ENCODE measurements around the gene CCDC33.

CCDC33 gene

DNA sequence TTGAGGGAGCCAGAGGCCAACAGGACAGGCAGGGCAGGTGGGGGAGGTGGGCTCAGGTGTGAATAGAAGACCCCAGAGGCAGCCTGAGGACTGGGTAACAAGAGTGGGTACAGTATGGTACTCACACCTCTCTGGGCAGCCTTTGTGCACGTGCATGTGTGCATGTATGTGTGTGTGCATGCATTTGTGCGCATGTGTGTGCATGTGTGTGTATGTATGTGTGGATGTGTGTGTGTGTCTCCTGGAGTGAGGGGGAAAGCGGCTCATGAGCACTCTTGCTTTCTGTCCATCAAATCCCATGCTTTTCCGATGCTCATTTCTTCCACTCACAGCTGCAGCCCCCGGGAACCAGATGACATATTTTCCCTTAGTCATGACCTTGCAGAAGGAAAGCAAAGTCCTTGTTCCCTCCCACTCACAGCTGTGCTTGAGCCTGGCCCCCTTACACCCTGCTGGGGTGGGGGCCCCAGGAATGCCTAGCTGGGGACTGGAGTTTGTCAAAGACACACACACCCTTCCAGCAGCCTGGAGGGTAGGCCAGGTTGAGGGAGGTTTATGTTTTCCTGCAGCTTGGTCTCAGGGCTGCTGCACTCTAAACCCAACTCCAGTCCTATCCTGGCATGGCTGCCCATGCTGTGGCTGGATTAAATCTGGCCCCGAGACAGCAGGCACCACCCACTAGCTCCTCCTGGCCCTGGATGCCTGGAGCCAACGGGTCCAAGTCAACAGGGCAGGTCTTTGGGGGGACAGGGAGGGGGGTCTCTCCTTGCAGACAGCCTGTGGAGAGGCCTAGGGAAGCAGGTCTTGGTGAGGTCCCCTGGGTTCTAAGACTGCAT, 22.5 kb downstream of the CCDC33 start:
- no peak for DNase-seq (ENCODE audit: low read depth in 2 of 2)

DNA sequence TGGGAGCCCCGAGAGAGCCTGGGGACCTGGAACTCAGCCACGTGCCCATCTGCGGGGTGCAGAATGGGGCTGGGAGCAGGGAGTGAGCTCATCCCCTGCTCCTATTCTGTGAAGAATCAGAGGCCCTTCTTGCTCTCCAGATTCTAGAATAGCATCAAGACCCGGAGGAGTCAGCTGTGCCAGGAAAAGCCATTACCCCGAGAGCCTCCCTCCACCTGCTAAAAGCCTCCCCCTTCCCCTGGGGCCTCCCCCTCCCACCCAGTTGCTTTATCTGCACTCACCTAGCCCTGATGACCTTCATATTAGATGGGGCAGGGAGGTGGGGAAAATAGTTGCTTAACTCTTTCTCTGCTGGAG, 23.1 kb downstream of the CCDC33 start:
- DNase-seq (ENCODE audit: low read depth in 2 of 2) = no peak

DNA sequence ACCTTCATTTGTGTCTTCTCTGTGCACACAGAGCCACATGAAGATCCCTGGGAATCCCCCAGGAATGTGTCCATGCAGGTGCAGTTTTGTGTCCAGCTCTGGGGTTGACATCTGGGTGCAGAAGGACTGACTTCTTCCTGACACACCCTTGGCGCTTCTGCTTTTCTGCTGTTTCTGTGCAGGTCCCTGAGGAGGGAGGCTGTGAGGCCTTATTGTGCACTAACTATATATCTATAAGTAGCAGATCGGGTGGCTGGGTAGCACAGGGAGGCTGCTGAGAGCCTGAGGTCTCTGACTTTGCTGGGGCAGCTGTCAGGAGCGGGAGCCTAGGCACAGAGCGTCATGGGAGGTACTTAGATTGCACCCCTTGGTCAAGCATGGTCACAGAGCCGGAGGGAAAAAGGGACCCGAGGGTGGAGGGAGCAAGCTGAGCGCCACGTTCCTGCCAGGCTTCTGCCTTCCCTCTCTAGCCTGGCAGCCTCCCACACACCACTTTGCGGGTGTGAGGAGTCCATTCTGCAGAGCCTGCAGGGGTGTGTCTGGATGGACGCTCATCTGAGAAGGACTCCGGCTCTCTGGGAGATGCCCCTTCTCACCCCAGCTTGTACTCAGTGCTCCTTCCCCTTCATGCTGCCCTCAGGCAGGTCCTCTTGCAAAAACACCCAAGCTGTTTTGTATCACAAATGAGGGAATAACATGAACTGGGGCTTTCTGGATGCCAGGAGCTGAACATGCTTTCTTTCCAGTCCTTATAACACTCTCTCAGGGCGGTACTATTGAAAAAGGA, 23.9 kb downstream of the CCDC33 start:
- DNase-seq (ENCODE audit: low read depth in 2 of 2) = no peak

DNA sequence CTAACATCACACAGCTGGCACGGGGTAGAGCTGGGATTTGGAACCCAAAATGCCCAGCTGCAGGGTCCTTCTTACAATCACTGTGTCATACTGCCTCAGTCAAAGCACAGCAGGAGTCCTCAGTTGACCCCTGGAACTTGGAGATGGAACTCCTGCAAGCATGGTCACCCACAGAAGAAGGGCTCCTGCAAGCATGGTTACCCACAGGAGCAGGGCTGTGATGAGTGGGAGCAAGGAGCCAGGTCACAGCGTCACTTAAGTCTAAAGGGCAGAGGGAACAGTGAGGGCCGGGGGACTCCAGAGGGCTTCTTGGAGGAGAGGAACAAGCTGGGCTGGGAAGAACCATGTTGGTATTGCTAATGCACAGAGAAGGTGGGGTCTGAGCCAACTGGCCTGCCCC, 24.9 kb downstream of the CCDC33 start:
- no peak for DNase-seq (ENCODE audit: low read depth in 2 of 2)

DNA sequence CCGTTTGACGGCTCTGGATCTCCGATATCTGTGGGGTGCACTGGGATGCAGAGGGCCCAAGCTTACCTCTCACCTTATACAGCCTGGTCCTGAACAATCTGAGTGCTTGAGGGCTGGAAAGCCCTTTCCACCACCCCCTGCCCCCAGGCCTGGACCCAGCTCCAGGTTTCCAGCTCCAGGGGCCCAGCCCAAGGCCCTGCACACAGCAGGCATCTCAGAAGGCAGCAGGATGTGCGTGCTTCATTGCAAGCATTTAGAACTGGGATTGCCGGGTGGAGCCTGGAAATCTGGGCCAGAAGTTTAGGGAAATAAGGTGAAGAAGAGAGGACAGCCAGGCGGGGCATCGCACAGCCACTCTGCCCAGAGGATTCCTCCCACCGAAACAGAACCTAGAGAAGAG, 25.6 kb downstream of the CCDC33 start:
- DNase-seq (ENCODE audit: low read depth in 2 of 2) = no peak

DNA sequence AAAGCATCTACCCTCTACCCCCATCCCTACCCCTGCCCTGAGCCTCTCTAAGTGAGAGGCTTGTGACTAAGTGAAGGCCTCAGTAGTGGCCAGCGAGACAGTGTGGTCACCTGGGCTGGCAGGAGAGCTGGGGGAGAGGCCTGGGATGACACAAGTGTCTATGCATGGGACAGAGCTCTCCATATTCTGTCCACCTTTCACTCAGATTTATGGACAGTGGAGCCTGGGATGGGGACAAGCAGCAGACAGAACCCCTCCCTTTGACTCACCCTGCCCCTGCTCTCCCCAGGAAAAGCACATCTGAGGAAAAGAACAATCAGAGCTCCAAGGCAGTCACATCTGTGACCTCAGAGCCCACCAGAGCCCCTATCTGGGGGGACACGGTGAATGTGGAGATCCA, 26.0 kb downstream of the CCDC33 start:
- DNase-seq (ENCODE audit: low read depth in 2 of 2) = no peak

DNA sequence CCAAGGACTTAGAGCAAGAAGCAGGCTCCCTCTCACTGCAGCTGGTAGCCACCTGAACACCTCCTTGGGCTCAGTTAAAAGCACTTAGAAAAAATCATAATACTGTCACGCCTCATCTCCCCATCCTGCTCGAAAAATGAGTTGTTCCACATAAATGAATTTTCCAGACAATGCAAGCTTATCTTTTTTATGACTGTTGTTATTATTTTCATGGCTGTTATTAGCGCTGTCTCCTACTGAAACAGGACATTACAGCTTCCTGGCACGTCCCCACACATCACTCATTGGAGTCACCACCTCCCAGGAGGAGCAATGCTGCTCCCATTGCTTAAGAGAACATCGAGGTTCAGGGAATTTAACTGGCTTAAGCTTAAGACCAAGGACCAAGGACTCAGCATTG, 26.5 kb downstream of the CCDC33 start:
- DNase-seq (ENCODE audit: low read depth in 2 of 2) = no peak

DNA sequence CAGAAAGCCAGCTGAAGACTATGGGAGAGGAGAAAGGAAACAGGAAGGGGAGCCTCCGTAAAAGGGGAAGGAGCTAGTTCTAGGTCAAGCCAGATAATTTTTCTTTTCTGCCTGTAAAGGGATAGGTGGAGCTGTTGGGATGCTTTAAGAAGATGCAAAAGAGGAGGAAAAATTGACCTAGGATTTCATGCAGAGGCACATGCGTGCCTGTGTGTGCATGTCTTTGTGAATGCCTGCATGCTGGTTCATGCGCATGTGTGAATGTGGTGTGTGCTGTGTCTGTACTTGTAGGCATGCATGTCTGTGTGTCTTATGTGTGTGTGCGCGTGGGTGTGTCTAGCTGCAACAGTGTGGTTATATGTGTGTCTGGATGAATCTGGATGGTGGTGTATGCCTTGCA, 27.3 kb downstream of the CCDC33 start:
- no peak for DNase-seq (ENCODE audit: low read depth in 2 of 2)

DNA sequence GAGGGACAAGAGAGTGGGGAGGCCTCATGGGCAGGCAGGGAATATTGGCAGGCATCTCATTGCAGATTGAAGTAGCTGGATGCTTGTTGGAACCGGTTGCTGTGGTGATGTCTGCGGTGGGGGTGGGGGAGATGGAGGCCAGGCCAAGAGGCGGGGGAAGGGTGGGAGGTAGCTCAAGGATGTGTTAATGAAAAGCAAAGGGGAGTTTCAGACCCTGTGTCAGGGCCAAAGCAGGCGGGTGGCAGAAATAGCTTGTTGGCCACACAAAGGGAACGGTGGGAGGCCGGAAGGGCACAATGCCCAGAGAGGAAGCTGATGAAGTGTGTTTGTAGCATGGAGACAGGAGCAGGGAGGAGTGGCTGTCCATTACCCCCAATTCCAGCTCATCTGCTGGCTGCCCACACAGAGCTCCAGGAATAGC, 28.0 kb downstream of the CCDC33 start:
- DNase-seq (ENCODE audit: low read depth in 2 of 2) = no peak

DNA sequence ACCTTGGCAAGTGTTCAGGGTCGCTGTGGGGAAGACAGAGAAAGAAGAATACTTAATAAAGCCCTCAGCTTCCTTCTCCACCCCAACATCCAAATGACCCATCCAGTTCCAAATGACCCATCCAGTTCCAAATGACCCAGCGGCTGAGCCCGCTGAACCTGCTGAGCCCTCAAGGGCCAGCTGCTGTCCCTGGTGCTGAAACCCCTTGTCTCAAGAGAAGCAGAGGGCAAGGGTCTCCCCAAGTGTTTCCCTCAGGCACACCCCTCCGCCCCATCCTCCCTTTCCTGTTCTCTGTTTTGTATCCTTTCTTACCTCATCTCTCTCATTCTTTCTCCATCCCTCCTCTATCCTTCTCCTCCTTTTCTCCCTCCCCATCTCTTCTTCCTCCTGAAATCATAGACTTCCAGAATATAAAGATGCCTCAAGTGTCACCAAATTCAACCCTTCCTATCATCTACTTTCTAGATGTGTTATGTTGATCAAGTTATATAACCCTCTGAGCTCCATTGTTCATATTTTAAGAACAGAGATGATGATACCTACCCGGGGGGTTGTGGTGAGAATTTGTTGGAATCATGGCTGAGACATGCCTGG, 29.0 kb downstream of the CCDC33 start:
- DNase-seq (ENCODE audit: low read depth in 2 of 2) = no peak

DNA sequence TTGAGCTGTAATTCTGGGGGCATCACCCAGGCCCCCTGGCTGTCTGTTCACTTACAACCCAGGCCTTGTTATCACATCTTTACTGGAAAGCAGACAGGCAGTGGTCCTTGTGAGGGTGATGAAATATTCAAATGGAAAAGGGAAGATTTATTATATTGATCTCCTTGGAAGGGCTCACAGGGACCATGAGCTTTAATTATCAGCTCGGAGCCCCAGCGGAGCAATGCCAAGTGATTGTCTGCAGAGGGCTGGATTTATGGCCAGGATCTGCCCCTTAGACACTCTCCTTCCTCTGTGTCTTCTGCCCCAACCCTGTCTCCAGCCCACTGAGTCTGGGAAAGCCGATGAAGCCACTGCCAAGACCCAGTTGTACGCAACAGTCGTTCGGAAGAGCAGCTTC, 31.9 kb downstream of the CCDC33 start:
- DNase-seq (ENCODE audit: low read depth in 2 of 2) = no peak

DNA sequence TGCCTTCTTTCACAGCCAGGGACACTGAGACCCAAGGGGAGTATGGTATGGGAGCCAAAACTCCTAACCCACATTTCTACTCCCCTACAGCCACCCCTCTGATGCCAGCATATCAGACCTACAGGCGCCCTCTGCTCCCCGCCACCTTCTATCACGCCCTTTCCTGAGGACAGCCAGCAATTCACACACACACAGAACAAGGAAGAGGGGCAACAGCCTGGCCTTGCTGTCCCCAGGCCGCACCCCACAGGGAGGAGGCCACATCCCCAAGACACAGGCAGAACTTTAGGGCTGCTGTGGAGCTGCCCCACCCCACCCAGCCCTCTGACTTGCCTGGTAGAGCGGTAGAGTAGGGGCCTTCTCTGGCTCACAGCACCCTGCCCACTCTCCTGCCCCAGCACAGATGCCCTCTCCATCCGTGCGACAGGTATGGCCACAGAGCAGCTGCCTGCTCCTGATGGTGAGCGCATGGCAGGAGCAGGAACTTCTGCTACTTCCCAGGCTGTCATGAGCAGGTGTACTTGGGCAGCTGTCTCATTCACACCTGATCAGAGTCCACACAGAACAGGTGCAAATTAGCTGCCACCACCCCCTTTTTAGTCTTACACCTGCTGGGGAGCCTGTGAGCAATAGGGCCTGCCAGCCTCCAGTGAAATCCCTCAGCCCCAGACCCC, 33.4 kb downstream of the CCDC33 start:
- DNase-seq (ENCODE audit: low read depth in 2 of 2) = no peak

DNA sequence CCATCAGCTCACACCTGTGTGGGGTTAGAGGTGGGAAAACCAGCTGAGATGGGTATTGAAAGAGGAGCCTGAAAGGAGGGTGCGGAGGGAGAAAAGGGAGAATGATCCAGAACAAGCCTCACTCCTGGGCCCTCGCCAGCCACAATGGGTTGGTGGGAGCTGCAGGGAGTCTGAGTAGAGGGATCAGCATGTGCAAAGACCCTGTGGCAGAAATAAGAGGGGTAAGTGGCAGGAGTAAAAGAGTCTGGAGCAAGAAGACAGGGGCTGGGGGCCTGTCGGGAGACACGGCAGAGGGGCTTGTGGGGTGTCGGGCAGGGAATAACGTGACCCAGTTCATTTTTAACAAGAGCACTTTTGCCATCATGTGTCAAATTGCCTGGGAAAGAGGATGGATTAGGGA, 34.0 kb downstream of the CCDC33 start:
- no peak for DNase-seq (ENCODE audit: low read depth in 2 of 2)

DNA sequence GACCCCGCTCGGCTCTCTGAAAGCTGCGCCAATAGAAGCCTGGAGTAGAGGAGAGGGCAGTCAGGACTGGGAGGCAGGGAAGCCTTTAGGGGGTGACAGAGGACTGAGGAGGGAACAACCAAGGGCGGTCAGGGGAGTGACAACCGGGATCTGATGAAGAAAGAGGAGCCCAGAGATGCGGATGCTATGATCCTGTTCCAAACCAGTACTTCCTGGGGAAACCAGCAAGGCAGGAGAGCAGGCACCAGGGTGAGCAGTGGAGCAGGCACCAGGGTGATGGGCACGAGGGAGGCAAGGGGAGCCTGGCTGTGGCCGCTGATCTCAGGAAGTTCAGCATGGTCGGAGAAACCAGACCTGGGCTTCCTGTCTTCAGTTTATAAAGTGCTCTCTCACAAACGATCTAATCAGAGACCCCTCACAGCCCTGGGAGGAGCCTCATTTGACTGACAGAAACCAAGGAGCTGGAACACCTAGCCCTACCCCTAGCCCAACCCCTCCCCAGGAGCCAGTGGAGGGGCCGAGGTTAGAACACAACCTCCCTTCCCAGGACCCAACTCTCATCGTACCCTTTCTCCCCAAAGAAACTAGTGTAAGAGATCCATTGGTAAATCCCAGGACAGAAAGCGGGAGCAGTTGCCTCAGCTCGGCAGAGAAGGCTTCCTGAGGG, 34.9 kb downstream of the CCDC33 start:
- no peak for DNase-seq (ENCODE audit: low read depth in 2 of 2)

DNA sequence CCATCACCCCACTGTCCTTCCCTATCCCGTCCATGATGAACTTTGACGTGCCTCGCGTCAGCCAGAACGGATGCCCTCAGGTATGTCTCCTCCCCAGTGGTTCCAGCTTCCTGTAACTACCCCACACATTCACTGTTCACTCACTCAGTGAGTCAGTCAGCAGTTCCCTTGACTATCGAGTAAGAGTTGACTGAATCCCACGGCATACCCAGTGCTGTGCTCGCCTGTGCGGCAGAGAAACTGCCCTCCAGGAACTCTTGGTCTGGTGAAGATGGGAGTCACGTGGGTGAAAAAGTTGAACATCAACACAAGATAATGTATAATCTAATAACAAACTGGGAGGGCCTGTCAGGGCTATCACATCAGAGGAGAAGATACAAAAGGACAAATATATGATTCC, 36.7 kb downstream of the CCDC33 start:
- no peak for DNase-seq (ENCODE audit: low read depth in 2 of 2)

DNA sequence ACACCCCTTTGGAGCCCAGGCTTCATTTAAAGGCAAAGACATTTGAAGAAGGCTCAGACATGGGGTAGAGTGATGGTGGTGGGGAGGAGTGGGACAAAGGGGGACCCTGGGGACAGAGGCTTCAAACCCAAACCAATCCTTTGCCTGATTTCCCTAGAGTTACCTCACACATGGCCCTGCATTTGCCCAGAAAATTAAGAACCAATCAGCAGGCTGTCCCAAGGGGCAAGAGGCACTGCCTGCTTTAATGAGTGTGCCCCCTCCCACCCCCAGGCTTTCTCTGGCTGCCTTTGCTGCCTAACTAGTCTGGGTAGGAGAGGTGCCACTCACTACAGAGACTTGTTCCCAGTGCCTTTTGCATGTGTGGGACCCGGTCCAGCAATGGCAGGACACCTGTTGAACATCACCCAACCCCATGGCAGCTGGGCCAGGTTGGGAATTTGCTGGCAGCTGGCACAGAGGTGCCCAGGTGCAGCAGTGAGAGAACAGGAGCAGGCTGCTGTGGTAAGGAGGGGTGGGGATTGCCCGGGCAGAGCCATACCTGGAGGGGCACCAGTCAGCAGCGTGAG, 38.4 kb downstream of the CCDC33 start:
- DNase-seq (ENCODE audit: low read depth in 2 of 2) = no peak

DNA sequence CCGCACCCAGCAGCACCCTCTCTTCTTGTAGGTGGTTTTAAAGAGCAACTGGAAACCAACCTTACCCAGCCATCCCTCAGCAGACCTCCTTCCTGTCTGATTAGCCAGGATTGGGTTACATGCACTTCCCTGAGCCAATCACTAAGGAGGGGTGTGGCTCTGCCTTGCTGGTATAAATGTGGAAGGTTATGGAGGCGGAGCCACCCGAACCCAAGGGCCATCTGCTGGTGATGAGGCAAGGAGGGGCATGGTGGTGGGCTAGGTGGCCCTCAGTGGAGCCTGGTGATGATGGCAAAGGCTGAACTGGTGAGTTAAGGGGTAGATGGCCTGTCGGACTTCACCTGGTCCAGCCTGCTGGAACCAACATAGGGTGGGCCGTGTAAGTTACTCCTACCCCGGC, 39.8 kb downstream of the CCDC33 start:
- DNase-seq (ENCODE audit: low read depth in 2 of 2) = no peak

DNA sequence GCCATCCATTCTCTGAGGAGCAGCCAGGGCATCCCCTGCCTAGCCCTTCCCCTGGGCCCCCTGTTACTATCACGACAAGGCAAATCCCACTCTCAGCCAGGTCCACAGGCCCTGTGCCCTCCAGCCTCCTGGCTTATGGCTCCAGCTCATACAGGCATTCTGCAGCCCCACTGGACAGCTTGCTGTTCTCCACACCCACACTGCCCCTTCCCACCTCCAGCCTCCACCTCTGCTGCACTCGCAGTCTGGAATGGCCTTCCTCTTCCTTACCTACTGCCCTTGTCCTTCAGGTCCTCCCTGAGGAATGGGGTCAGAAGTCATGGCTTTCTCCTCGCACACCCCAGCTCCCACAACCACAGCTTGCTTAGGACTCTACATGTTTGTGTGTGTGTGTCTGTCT, 40.4 kb downstream of the CCDC33 start:
- no peak for DNase-seq (ENCODE audit: low read depth in 2 of 2)

DNA sequence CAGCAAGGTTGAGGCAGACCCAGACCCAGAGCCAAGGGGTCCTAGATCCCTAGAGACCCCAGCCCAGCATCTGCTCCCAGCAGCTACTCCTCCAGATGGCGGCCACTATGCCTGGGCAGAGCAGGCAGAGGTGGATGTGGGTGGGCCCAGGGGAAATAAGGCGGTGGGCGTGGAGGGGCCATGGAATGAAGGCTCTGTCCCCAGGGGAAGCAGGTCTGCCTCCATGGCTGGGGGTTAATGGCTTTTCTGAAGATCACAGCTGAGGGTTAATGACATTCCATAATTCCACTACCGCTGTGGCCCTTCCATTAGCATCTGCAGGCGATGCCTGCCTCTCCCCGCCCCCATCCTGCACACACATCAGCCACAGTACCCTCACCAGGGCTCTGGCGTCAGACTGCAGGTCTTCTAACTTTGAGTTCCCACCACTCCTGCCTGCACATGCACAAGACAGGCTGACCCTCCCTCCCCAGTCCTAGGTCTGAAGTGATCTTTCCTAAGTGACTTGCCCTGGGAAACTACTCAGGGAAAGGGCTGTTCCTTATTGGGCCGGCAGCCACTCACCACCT, 41.2 kb downstream of the CCDC33 start:
- DNase-seq (ENCODE audit: low read depth in 2 of 2) = no peak

DNA sequence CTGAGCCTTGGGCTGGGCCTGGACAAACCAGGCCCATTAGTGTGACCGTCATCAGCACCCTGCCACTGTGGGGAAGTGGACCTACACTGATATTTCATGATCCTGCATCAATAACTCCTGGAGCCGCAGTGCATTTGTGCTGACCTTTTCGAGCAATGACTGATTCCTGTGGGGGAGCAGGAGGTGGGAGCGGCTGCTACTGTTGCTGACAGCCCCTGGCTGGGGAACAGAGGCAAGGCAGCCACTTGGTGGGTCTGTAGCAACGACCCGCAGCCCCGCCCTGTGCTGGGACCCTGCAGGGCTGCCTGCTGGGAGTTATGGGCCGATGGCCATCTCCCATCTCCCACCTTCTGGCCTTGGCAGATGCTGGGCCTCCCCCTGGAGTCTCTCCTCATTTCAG, 42.1 kb downstream of the CCDC33 start:
- no peak for DNase-seq (ENCODE audit: low read depth in 2 of 2)
